Measurements from ENCODE around the gene NUDT7. TPM values are rescaled to one million over a fixed set of nuclear protein-coding genes. Genes with fewer than 3 reads are reported as not detected.

Gene NUDT7
- total RNA-seq, 4 donors from 2014 or later = 2.4 to 18.2 (median 8.7) TPM

DNA sequence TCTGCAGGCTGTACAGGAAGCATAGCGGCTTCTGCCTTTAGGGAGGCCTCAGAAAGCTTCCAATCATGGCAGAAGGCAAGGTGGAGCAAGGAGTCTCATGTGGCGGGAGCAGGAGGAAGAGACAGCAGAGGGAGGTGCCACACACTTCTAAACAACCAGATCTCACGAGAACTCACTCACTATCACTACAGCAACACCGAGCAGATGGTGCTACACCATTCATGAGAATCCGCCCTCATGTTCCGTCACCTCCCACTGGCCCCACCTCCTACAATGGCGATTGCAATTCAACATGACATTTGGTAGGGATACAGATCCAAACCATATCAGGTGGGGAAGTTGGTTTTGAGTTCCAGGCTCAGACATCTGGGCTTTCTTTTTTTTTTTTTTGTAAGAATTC is 31.9 kb upstream of the NUDT7 start:
- Histone ChIP-seq H3K27me3 (peaks cover 7% of the 10 kb centered on the region), H3K4me3 (no peak overlapping the region), H3K9me3 (no peaks in the 10 kb centered on the region), H3K27ac (no peak overlapping the region), H3K36me3 (no peaks in the 10 kb centered on the region), H3K4me1 (no peaks in the 10 kb centered on the region)
- 69 to 94% methylated on average over 2 to 7 of the region's 7 CpGs for WGBS, 2 donors (ENCODE audit: low coverage in 1 of 2)
- TF ChIP-seq POLR2AphosphoS5 (IDR thresholded peaks at IDR 0.05) (no peak), CTCF (IDR thresholded peaks at IDR 0.05) (no peak), POLR2A (IDR thresholded peaks at IDR 0.05) (no peak), EP300 (IDR thresholded peaks at IDR 0.05; ENCODE audit: low read depth) (no peak)
- DNase-seq = no peak
- intact Hi-C loops (cut with DNase I; ENCODE audit: low total_unique reads) = no loop called here
- in situ Hi-C loops (cut with MboI; ENCODE audit: low pct_ligation_motif_present in 1 of 4, low pct_unique_long_range_greater_than_20kb in 1 of 4, low sequenced_read_pairs in 3 of 4) = no loop called here

DNA sequence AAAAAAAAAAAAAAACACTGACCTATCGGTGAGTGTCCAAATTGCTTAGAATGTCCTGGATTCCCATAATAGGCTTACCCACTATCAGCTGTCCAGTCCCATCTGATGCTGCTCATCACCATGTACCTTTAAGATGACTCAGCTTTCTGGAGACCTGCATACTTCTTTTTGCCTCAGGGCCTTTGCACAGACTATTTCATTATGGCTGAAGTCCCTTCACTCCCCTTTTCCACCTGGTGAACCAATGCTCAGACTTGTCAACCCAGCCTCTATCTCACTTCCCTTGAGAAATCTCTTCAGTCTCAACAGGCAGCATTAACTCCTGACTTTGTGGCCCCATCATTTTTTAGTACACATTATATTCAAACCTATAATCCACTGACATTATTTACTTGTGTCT is 29.7 kb upstream of the NUDT7 start:
- DNase-seq = no peak
- peaks cover 7% of the 10 kb centered on the region for H3K27me3 ChIP-seq
- intact Hi-C loops (cut with DNase I; ENCODE audit: low total_unique reads) = no loop called here
- H3K27ac ChIP-seq = no peak overlapping the region
- TF ChIP-seq POLR2AphosphoS5 (IDR thresholded peaks at IDR 0.05) = no peak
- TF ChIP-seq CTCF (IDR thresholded peaks at IDR 0.05) = no peak
- H3K36me3 ChIP-seq = no peaks in the 10 kb centered on the region
- in situ Hi-C loops (cut with MboI; ENCODE audit: low pct_ligation_motif_present in 1 of 4, low pct_unique_long_range_greater_than_20kb in 1 of 4, low sequenced_read_pairs in 3 of 4) = no loop called here
- WGBS, 2 donors (ENCODE audit: low coverage in 1 of 2) = 80 to 97% methylated on average over 1 of the region's 1 CpG
- H3K9me3 ChIP-seq = no peaks in the 10 kb centered on the region
- no peaks in the 10 kb centered on the region for H3K4me1 ChIP-seq
- no peak overlapping the region for H3K4me3 ChIP-seq

DNA sequence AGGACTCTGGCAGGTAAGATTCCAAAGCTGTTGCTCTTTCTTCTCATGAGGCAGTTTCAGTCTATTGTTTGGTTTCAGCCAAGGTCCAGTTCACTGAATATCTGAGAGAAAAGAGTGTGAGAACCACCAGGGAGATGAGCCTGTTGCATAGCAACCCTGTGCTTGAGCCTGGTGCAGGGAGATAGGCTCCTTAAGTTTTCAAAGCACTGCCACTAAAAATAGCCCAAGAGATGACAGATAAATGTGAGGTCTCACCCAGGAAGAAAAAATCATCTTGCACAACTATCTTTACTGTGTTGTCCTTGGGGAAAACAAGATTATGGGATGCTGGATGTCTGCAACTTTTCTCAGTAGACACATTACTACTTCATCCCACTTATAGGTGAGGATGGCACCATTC is 26.2 kb upstream of the NUDT7 start:
- in situ Hi-C loops (cut with MboI; ENCODE audit: low pct_ligation_motif_present in 1 of 4, low pct_unique_long_range_greater_than_20kb in 1 of 4, low sequenced_read_pairs in 3 of 4) = no loop called here
- DNase-seq = no peak
- intact Hi-C loops (cut with DNase I; ENCODE audit: low total_unique reads) = no loop called here
- TF ChIP-seq POLR2AphosphoS5 (IDR thresholded peaks at IDR 0.05) (no peak), EP300 (IDR thresholded peaks at IDR 0.05; ENCODE audit: low read depth) (no peak), POLR2A (IDR thresholded peaks at IDR 0.05) (no peak), CTCF (IDR thresholded peaks at IDR 0.05) (no peak)
- H3K4me3 ChIP-seq = no peak overlapping the region
- H3K9me3 ChIP-seq = no peaks in the 10 kb centered on the region
- no peaks in the 10 kb centered on the region for H3K4me1 ChIP-seq
- H3K36me3 ChIP-seq = no peaks in the 10 kb centered on the region
- H3K27ac ChIP-seq = no peak overlapping the region
- H3K27me3 ChIP-seq = peaks cover 7% of the 10 kb centered on the region

- Histone ChIP-seq H3K4me1 (no peaks in the 10 kb centered on the region), H3K9me3 (peaks cover 0 to 3% of the 10 kb centered on the region in 2 donors), H3K27ac (no peak overlapping the region), H3K27me3 (no peaks in the 10 kb centered on the region), H3K4me3 (no peak overlapping the region), H3K36me3 (no peaks in the 10 kb centered on the region)
- WGBS, 2 donors (ENCODE audit: low coverage in 1 of 2) = 50 to 80% methylated on average over 1 of the region's 1 CpG
- intact Hi-C loops (cut with DNase I; ENCODE audit: low total_unique reads) (no loop called here), in situ Hi-C loops (cut with MboI; ENCODE audit: low pct_ligation_motif_present in 1 of 4, low pct_unique_long_range_greater_than_20kb in 1 of 4, low sequenced_read_pairs in 3 of 4) (no loop called here)
- DNase-seq = no peak
- no peak for TF ChIP-seq CTCF (IDR thresholded peaks at IDR 0.05)
- TF ChIP-seq POLR2AphosphoS5 (IDR thresholded peaks at IDR 0.05) = no peak
- no peak for TF ChIP-seq POLR2A (IDR thresholded peaks at IDR 0.05)
- TF ChIP-seq EP300 (IDR thresholded peaks at IDR 0.05; ENCODE audit: low read depth) = no peak
Observed at GRCh38 chr16:77700846-77701245, 21.5 kb upstream of the NUDT7 start.

All from transverse colon (tissue), 4 donors.